BE2C (cell line): ENCODE measurements around the gene CYP2A7.
"Not testable (repeated sequence)": the region's sequence is repeated elsewhere in the genome, so short reads cannot be mapped to it uniquely, and the experiment has no call there.

Experiments used
- DNase-seq: peaks from one replicate; pipeline ENCODE4 v3.0.0-alpha.2; 2020
- H3K27me3 ChIP-seq: fragments of 250-450 bp; sonication (Bioruptor Pico); 2 replicates; pipeline ENCODE4 v1.5.1; 2020; ENCODE audit warnings: mild to moderate bottlenecking
- H3K36me3 ChIP-seq: fragments of 250-450 bp; sonication (Bioruptor Pico); 2 replicates; pipeline ENCODE4 v1.5.1; 2020; ENCODE audit warnings: mild to moderate bottlenecking
- H3K4me1 ChIP-seq: fragments of 250-450 bp; sonication (Bioruptor Pico); 2 replicates; pipeline ENCODE4 v1.5.1; 2020
- H3K4me3 ChIP-seq: 2 replicates; pipeline ENCODE4 v1.5.1; 2011; ENCODE audit warnings: low read depth, low read length
- H3K9me3 ChIP-seq: fragments of 250-450 bp; sonication (Bioruptor Pico); 2 replicates; pipeline ENCODE4 v1.5.1; 2020
- TF ChIP-seq, protein P1 (sequence below): IDR thresholded peaks from 2 replicates; pipeline ENCODE4 v1.5.1; 2012; ENCODE audit warnings: mild to moderate bottlenecking, low read depth, low read length

The CYP2A7 gene

DNA sequence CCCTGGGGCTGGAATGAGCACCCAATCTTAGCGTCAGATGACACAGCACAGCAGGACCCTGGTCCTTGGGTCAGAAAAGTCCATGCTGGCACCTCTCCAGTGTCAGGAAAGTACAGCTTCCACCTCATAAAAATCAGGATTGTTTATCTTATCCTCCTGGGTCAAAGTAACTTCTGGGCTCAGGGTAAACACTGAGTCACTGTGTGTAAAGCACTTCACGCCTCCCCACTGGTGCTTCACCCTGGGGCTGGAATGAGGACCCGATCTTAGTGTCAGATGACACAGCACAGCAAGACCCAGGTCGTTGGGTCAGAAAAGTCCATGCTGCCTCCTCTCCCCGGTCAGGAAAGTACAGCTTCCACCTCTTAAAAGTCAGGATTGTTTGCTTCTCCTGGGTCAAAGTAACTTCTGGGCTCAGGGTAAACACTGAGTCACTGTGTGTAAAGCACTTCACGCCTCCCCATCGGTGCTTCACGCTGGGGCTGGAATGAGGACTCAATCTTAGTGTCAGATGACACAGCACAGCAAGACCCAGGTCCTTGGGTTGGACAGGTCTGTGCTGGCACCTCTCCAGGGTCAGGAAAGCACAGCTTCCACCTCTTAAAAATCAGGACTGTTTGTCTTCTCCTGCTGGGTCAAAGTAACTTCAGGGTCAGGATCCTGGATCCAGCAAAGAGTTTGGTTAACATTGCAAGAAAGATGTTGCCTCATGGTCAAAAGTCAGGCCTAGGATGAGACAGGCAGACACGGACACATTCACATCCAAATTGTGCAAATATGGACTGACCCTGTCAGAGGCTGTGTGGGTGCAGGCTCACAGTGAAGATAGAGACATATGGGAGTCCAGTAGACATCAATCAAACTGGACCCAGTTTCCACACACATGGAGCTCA, 39.2 kb upstream of the CYP2A7 start:
- Histone ChIP-seq H3K9me3 (no peaks in the 10 kb centered on the region), H3K4me3 (no peak overlapping the region), H3K4me1 (no peaks in the 10 kb centered on the region), H3K27me3 (peaks cover 21% of the 10 kb centered on the region; the same call in 1 of the 2 replicates), H3K36me3 (no peaks in the 10 kb centered on the region)
- no peak for DNase-seq
- TF ChIP-seq, protein P1, sequence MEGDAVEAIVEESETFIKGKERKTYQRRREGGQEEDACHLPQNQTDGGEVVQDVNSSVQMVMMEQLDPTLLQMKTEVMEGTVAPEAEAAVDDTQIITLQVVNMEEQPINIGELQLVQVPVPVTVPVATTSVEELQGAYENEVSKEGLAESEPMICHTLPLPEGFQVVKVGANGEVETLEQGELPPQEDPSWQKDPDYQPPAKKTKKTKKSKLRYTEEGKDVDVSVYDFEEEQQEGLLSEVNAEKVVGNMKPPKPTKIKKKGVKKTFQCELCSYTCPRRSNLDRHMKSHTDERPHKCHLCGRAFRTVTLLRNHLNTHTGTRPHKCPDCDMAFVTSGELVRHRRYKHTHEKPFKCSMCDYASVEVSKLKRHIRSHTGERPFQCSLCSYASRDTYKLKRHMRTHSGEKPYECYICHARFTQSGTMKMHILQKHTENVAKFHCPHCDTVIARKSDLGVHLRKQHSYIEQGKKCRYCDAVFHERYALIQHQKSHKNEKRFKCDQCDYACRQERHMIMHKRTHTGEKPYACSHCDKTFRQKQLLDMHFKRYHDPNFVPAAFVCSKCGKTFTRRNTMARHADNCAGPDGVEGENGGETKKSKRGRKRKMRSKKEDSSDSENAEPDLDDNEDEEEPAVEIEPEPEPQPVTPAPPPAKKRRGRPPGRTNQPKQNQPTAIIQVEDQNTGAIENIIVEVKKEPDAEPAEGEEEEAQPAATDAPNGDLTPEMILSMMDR: no peak

DNA sequence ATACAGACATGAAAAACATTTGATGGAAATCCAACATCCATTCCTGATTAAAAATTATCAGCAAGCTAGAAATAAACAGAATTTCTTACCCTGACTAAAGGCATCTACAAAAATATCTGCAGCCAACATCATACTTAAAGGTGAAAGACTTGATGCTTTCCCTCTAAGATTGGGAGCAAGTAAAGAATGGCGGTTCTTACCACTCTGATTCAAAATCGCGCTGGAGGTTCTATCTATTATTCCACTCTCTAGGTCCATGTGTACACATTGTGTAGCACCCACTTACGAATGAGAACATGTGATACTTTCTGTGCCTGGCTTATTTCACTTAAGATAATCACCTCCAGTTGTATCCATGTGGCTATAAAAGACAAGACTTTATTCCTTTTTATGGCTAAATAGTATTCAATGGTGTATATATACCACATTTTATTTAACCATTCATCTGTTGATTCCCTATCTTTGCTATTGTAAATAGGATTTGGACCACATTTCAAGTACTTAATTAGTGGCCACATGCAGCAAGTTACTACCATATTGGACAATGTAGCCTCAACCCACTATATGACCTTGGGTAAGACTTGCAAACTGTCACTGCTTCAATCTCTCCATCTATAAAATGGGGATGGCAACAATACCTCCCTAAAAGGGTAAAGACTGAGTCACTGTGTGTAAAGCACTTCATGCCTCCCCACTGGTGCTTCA, 38.4 kb upstream of the CYP2A7 start:
- Histone ChIP-seq H3K4me3 (no peak overlapping the region), H3K4me1 (no peaks in the 10 kb centered on the region), H3K36me3 (no peaks in the 10 kb centered on the region), H3K9me3 (no peaks in the 10 kb centered on the region), H3K27me3 (peaks cover 14% of the 10 kb centered on the region; the same call in 1 of the 2 replicates)
- DNase-seq: no peak
- TF ChIP-seq, protein P1: no peak

DNA sequence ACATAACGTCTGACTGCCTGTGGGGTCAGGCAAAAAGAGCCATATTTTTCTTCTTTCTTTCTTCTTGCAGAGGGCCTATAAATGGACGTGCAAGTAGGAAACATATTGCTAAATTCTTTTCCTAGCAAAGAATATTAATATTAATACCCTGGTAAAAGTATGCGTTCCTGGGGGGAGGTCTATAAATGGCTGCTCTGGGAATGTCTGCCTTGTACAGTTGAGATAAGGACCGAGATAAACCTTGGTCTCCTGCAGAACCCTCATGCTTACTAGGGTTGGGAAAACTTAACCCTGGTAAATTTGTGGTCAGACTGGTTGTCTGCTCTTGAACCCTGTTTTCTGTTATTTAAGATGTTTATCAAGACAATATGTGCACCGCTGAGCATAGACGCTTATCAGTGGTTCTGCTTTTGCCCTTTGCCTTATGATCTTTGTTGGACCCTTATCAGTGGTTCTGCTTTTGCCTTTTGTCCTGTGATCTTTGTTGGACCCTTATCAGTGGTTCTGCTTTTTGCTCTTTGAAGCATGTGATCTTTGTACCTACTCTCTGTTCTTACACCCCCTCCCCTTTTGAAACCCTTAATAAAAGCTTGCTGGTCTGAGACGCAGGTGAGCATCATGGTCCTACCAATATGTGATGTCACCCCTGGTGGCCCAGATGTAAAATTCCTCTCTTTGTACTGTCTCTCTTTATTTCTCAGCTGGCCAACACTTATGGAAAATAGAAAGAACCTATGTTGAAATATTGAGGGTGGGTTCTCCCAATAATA, 37.7 kb upstream of the CYP2A7 start:
- not testable (repeated sequence) for H3K9me3 ChIP-seq, H3K4me3 ChIP-seq, DNase-seq, H3K36me3 ChIP-seq, H3K4me1 ChIP-seq
- H3K27me3 ChIP-seq: peaks cover 12% of the 10 kb centered on the region; the same call in 1 of the 2 replicates

DNA sequence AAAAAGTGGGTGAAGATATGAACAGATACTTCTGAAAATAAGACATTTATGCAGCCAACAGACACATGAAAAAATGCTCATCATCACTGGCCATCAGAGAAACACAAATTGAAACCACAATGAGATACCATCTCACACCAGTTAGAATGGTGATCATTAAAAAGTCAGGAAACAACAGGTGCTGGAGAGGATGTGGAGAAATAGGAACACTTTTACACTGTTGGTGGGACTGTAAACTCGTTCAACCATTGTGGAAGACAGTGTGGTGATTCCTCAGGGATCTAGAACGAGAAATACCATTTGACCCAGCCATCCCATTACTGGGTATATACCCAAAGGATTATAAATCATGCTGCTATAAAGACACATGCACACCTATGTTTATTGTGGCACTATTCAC, 36.3 kb upstream of the CYP2A7 start:
- H3K36me3 ChIP-seq, H3K9me3 ChIP-seq, H3K4me1 ChIP-seq, H3K27me3 ChIP-seq, H3K4me3 ChIP-seq, DNase-seq: not testable (repeated sequence)

DNA sequence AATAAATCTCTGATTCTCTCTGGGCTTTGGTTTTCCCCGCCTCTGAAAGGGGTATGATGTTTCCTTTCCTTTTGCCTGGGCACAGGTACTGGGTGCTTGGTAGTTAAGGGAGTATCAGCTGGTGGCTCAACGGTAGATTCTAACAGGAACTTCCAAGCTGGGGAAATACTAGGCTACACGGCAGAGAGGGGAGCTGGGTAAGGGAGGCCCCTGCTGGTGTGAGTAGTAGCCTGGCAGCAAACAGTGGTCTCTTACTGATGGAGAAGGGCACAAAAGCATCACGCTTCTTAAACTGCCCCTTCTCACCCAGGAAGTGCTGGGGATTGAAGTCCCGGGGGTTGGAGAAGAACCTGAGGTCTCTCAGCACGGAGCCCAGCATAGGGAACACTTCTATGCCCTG, 26.9 kb upstream of the CYP2A7 start:
- DNase-seq: no peak
- Histone ChIP-seq H3K4me1 (no peaks in the 10 kb centered on the region), H3K4me3 (no peak overlapping the region), H3K36me3 (no peaks in the 10 kb centered on the region), H3K9me3 (no peaks in the 10 kb centered on the region), H3K27me3 (peaks cover 5% of the 10 kb centered on the region; the same call in 1 of the 2 replicates)
- TF ChIP-seq, protein P1: no peak

DNA sequence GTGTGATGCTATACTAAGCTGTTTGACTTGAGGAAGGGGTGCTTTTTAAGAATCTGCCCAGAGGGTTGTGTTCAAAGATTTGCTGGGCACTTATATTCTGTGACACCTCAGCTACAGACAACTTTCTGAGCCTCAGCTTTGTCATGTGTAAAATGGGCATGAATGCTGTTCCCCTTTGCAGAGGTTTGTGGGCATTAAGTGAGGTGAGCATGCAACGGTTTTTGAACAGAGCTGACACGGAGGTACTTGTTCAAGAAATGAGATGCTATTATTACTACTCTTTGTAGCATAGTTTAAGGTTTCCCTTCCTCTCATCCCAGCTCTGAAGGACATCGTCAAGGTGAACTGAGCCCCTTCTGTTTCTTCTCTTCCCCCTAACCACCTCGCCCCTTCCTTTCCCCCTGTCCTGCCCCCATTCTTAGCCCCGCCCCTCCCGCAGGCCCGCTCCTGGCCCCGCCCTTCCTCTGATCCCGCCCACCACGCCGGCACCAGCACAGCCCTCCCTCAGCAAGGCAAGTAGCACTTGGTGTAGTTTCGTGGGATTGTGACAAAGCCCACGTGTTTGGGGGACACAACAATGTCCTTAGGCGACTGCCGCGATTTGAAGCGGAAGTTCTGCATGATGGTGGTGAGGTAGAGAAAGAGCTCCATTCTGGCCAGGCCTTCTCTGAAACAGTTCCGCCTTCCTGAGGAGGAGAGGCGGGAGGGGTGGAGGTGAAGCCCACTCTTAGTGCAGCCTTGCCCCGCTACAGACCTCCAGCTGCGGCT, 26.1 kb upstream of the CYP2A7 start:
- TF ChIP-seq, protein P1: no peak
- peaks cover 5% of the 10 kb centered on the region; the same call in 1 of the 2 replicates for H3K27me3 ChIP-seq
- no peaks in the 10 kb centered on the region for H3K36me3 ChIP-seq
- no peaks in the 10 kb centered on the region for H3K9me3 ChIP-seq
- H3K4me1 ChIP-seq: no peaks in the 10 kb centered on the region
- H3K4me3 ChIP-seq: no peak overlapping the region
- DNase-seq: no peak
